H9 (cell line): ENCODE measurements around the gene ANKH. TPM values are rescaled to one million over a fixed set of nuclear protein-coding genes. Genes with fewer than 3 reads are reported as not detected.
"Not testable (repeated sequence)": the region's sequence is repeated elsewhere in the genome, so short reads cannot be mapped to it uniquely, and the experiment has no call there.

ENCODE experiments used
- DNase-seq: peaks from one replicate; pipeline ENCODE4 v3.0.0-alpha.2; 2017
- H2AFZ ChIP-seq: one replicate; pipeline ENCODE4 v1.6.1; 2013; ENCODE audit warnings: mild to moderate bottlenecking, low read length, control low read depth, moderate library complexity
- H2AK5ac ChIP-seq: 2 replicates; pipeline ENCODE4 v1.6.1; 2013; ENCODE audit warnings: low read length, control low read depth, mixed read lengths; ENCODE audit not compliant: insufficient read length
- H2BK120ac ChIP-seq: one replicate; pipeline ENCODE4 v1.6.1; 2013; ENCODE audit warnings: low read depth, mild to moderate bottlenecking, low read length, control low read depth, inconsistent platforms; ENCODE audit not compliant: poor library complexity, severe bottlenecking
- H2BK12ac ChIP-seq: 2 replicates; pipeline ENCODE4 v1.6.1; 2013; ENCODE audit warnings: low read length, control low read depth, mixed read lengths, low read depth; ENCODE audit not compliant: insufficient read length
- H2BK15ac ChIP-seq: 2 replicates; pipeline ENCODE4 v1.6.1; 2013; ENCODE audit warnings: low read depth, low read length, control low read depth
- H2BK20ac ChIP-seq: one replicate; pipeline ENCODE4 v1.6.1; 2013; ENCODE audit warnings: low read depth, mild to moderate bottlenecking, low read length, control low read depth, inconsistent platforms; ENCODE audit not compliant: poor library complexity, severe bottlenecking
- H2BK5ac ChIP-seq: 2 replicates; pipeline ENCODE4 v1.6.1; 2013; ENCODE audit warnings: low read length, control low read depth, mixed read lengths; ENCODE audit not compliant: insufficient read length
- H3K14ac ChIP-seq: 2 replicates; pipeline ENCODE4 v1.6.1; 2013; ENCODE audit warnings: low read length, control low read depth; ENCODE audit not compliant: insufficient read depth
- H3K18ac ChIP-seq: 2 replicates; pipeline ENCODE4 v1.6.1; 2013; ENCODE audit warnings: low read depth, mild to moderate bottlenecking, mixed read lengths, low read length, control low read depth; ENCODE audit not compliant: insufficient read length
- H3K23ac ChIP-seq: 2 replicates; pipeline ENCODE4 v1.6.1; 2013; ENCODE audit warnings: low read length, control low read depth, mixed read lengths, low read depth; ENCODE audit not compliant: insufficient read length
- H3K23me2 ChIP-seq: 2 replicates; pipeline ENCODE4 v1.6.1; 2013; ENCODE audit warnings: low read depth, mild to moderate bottlenecking, mixed read lengths, low read length, control low read depth; ENCODE audit not compliant: insufficient read length, poor library complexity, severe bottlenecking
- H3K27ac ChIP-seq: 2 replicates; pipeline ENCODE4 v1.5.1; 2013; ENCODE audit warnings: low read length, control low read depth, mixed read lengths, low read depth; ENCODE audit not compliant: insufficient read length
- H3K27me3 ChIP-seq: 2 replicates; pipeline ENCODE4 v1.6.1; 2013; ENCODE audit warnings: low read length, control low read depth, inconsistent platforms; ENCODE audit not compliant: insufficient read depth
- H3K4ac ChIP-seq: 2 replicates; pipeline ENCODE4 v1.6.1; 2013; ENCODE audit warnings: low read depth, mild to moderate bottlenecking, control low read depth, inconsistent platforms, low read length, moderate library complexity
- H3K4me1 ChIP-seq: 2 replicates; pipeline ENCODE4 v1.6.1; 2013; ENCODE audit warnings: low read length, control low read depth, inconsistent platforms; ENCODE audit not compliant: insufficient read depth
- H3K4me2 ChIP-seq: 2 replicates; pipeline ENCODE4 v1.6.1; 2013; ENCODE audit warnings: low read length, control low read depth, mixed read lengths; ENCODE audit not compliant: insufficient read length, insufficient read depth
- H3K56ac ChIP-seq: 2 replicates; pipeline ENCODE4 v1.6.1; 2013; ENCODE audit warnings: low read depth, mild to moderate bottlenecking, mixed read lengths, low read length, control low read depth; ENCODE audit not compliant: insufficient read length
- H3K79me1 ChIP-seq: 2 replicates; pipeline ENCODE4 v1.6.1; 2013; ENCODE audit warnings: low read depth, mild to moderate bottlenecking, moderate library complexity, low read length, control low read depth, inconsistent platforms; ENCODE audit not compliant: insufficient read depth, poor library complexity, severe bottlenecking
- H3K79me2 ChIP-seq: 2 replicates; pipeline ENCODE4 v1.6.1; 2013; ENCODE audit warnings: low read length, control low read depth, inconsistent platforms; ENCODE audit not compliant: insufficient read depth
- H3K9ac ChIP-seq: 2 replicates; pipeline ENCODE4 v1.6.1; 2013; ENCODE audit warnings: low read length, control low read depth, mixed read lengths; ENCODE audit not compliant: insufficient read length; ENCODE audit errors: extremely low read depth
- H3K9me3 ChIP-seq: one replicate; pipeline ENCODE4 v1.6.1; 2013; ENCODE audit warnings: low read depth, low read length, inconsistent platforms; ENCODE audit not compliant: control insufficient read depth
- H3T11ph ChIP-seq: one replicate; pipeline ENCODE4 v1.6.1; 2013; ENCODE audit warnings: mild to moderate bottlenecking, low read length, control low read depth, inconsistent platforms
- H4K20me1 ChIP-seq: one replicate; pipeline ENCODE4 v1.6.1; 2013; ENCODE audit not compliant: control insufficient read depth, insufficient read length, insufficient read depth
- H4K5ac ChIP-seq: 2 replicates; pipeline ENCODE4 v1.6.1; 2013; ENCODE audit warnings: low read depth, mild to moderate bottlenecking, mixed read lengths, low read length, control low read depth; ENCODE audit not compliant: insufficient read length
- H4K8ac ChIP-seq: replicated peaks from 2 replicates; pipeline ENCODE4 v1.6.1; 2013; ENCODE audit warnings: low read length, control low read depth, mixed read lengths, low read depth; ENCODE audit not compliant: insufficient read length
- H4K91ac ChIP-seq: 2 replicates; pipeline ENCODE4 v1.6.1; 2013; ENCODE audit warnings: low read depth, mild to moderate bottlenecking, moderate library complexity, mixed read lengths, low read length, control low read depth; ENCODE audit not compliant: insufficient read length
- H3K27ac Mint-ChIP-seq, 3 experiments: 2 replicates in 2 of 3; 3 replicates in 1 of 3; pipeline ENCODE4 v1.8.0; 2020 to 2021; ENCODE audit warnings: mixed read lengths in 3 of 3, mild to moderate bottlenecking in 1 of 3, moderate library complexity in 1 of 3
- H3K27me3 Mint-ChIP-seq: 2 replicates; pipeline ENCODE4 v1.8.0; 2021; ENCODE audit warnings: low read depth, mild to moderate bottlenecking, moderate library complexity, mixed read lengths
- H3K36me3 Mint-ChIP-seq, 3 experiments: 2 replicates in 2 of 3; 3 replicates in 1 of 3; pipeline ENCODE4 v1.8.0; 2020 to 2021; ENCODE audit warnings: low read depth in 3 of 3, mixed read lengths in 3 of 3; ENCODE audit not compliant: insufficient read depth in 1 of 3
- H3K4me1 Mint-ChIP-seq, 2 experiments: 2 replicates each; pipeline ENCODE4 v1.8.0; 2020; ENCODE audit warnings: mixed read lengths in 2 of 2
- H3K4me3 Mint-ChIP-seq, 2 experiments: 2 replicates in 1 of 2; 3 replicates in 1 of 2; pipeline ENCODE4 v1.8.0; 2020 to 2021; ENCODE audit warnings: mild to moderate bottlenecking in 2 of 2, mixed read lengths in 2 of 2, moderate library complexity in 1 of 2
- H3K9me3 Mint-ChIP-seq, 2 experiments: 2 replicates in 1 of 2; 3 replicates in 1 of 2; pipeline ENCODE4 v1.8.0; 2020; ENCODE audit warnings: mild to moderate bottlenecking in 2 of 2, mixed read lengths in 2 of 2, moderate library complexity in 1 of 2
- CTCF ChIP-seq: fragments of 200-600 bp; sonication (generic); conservative IDR thresholded peaks from 3 replicates; pipeline ENCODE4 v1.8.0; 2021; ENCODE audit warnings: antibody characterized with exemption, mild to moderate bottlenecking
- WGBS: extraction: QIAGEN DNeasy Blood & Tissue Kit; methylation state at CpG from one replicate; pipeline ENCODE4 v1.1.7; 2013; ENCODE audit warnings: missing lambda C conversion rate, low lambda C conversion rate, mixed read lengths; ENCODE audit not compliant: insufficient read length; ENCODE audit errors: extremely low coverage; 5-methylcytosine and 5-hydroxymethylcytosine counted together
- total RNA-seq: library from RNA; stranded (reverse); gene quantifications from 2 replicates; pipeline ENCODE4 v1.2.1, GENCODE V29; 2021

The ANKH gene
- total RNA-seq, 1 experiment from 2014 or later: 9.6 TPM

GRCh38 chr5:14801792-14802191 is 69.8 kb downstream of the ANKH start:
- Histone ChIP-seq H3K56ac (no peak overlapping the region), H4K5ac (no peak overlapping the region), H3K27me3 (no peaks in the 10 kb centered on the region), H3K18ac (no peak overlapping the region), H3K23me2 (no peaks in the 10 kb centered on the region), H2BK20ac (no peak overlapping the region), H3K4ac (no peak overlapping the region), H3K27ac (no peak overlapping the region), H3K79me2 (no peaks in the 10 kb centered on the region), H3K9ac (no peak overlapping the region), H2BK15ac (no peak overlapping the region), H3K79me1 (no peaks in the 10 kb centered on the region), H2BK5ac (no peak overlapping the region), H4K20me1 (no peaks in the 10 kb centered on the region), H3K14ac (no peak overlapping the region), H2AK5ac (no peak overlapping the region), H3K9me3 (no peaks in the 10 kb centered on the region), H2BK120ac (no peak overlapping the region), H2BK12ac (no peak overlapping the region), H3K4me1 (no peaks in the 10 kb centered on the region), H3K4me2 (no peak overlapping the region), H3K23ac (no peak overlapping the region), H4K8ac (no peak overlapping the region), H2AFZ (no peak overlapping the region), H4K91ac (no peak overlapping the region), H3T11ph (no peak overlapping the region)
- Mint-ChIP-seq H3K27me3 (no peaks in the 10 kb centered on the region), H3K9me3 (no peaks in the 10 kb centered on the region), H3K27ac (no peak overlapping the region), H3K4me3 (no peak overlapping the region), H3K36me3 (no peaks in the 10 kb centered on the region; a peak in 1 of 7 replicates), H3K4me1 (no peaks in the 10 kb centered on the region)
- WGBS: no CpG with 5 or more reads among the region's 3 CpGs
- no peak for TF ChIP-seq CTCF
- DNase-seq: no peak

- not testable (repeated sequence) for H3K27me3 Mint-ChIP-seq, H4K5ac ChIP-seq, H3K4ac ChIP-seq, H2BK120ac ChIP-seq, H3K4me1 ChIP-seq, DNase-seq, H3K27ac ChIP-seq, H3K27ac Mint-ChIP-seq, H2BK20ac ChIP-seq, H3K27me3 ChIP-seq, H3K18ac ChIP-seq, H3K56ac ChIP-seq, H4K20me1 ChIP-seq, H3K23ac ChIP-seq, H3K9me3 Mint-ChIP-seq, H3K4me2 ChIP-seq, H3K14ac ChIP-seq, H3K79me1 ChIP-seq, H2BK12ac ChIP-seq, H4K91ac ChIP-seq, H2AFZ ChIP-seq, H3K4me3 Mint-ChIP-seq, H3T11ph ChIP-seq, H2AK5ac ChIP-seq, H4K8ac ChIP-seq, H3K36me3 Mint-ChIP-seq, H3K4me1 Mint-ChIP-seq, H3K9me3 ChIP-seq, H3K23me2 ChIP-seq, H2BK15ac ChIP-seq, H3K79me2 ChIP-seq, H3K9ac ChIP-seq, H2BK5ac ChIP-seq
- WGBS: no CpG with 5 or more reads among the region's 4 CpGs
These were observed 74.2 kb downstream of the ANKH start for GRCh38 chr5:14797385-14797784.
